Stimulated activated CD4-positive, alpha-beta T cell treated with anti-CD3 and anti-CD28 coated beads, Interleukin-1b, Interleukin-23, amount 100 ng/mL, for 24 hours (primary cell): Measurements from ENCODE around the gene CABCOCO1.

Experiments used
- DNase-seq, 4 experiments: peaks; one replicate each; pipeline ENCODE4 v3.0.0-alpha.2; 2020; ENCODE audit warnings: low read depth in 4 of 4, low spot score in 1 of 4

CABCOCO1 gene

GRCh38 chr10:61781969-61782403, 119.3 kb downstream of the CABCOCO1 start:
- DNase-seq = no peak

GRCh38 chr10:61784354-61785133, 121.8 kb downstream of the CABCOCO1 start:
- DNase-seq = no peak

GRCh38 chr10:61785473-61786105, 122.9 kb downstream of the CABCOCO1 start:
- DNase-seq = no peak

GRCh38 chr10:61786728-61787127, 124.0 kb downstream of the CABCOCO1 start:
- DNase-seq = no peak

GRCh38 chr10:61787170-61787569, 124.4 kb downstream of the CABCOCO1 start:
- no peak for DNase-seq

- no peak for DNase-seq
Observed at GRCh38 chr10:61789031-61789430, 126.3 kb downstream of the CABCOCO1 start.

GRCh38 chr10:61791216-61791615, 128.5 kb downstream of the CABCOCO1 start:
- no peak for DNase-seq

GRCh38 chr10:61792097-61792716, 129.5 kb downstream of the CABCOCO1 start:
- DNase-seq = no peak

- DNase-seq = no peak
Observed at GRCh38 chr10:61792921-61793320, 130.2 kb downstream of the CABCOCO1 start.

GRCh38 chr10:61793760-61794703, 131.3 kb downstream of the CABCOCO1 start:
- no peak for DNase-seq

- no peak for DNase-seq
Observed at GRCh38 chr10:61795147-61795546, 132.4 kb downstream of the CABCOCO1 start.

- DNase-seq = no peak
Observed at GRCh38 chr10:61795551-61795950, 132.8 kb downstream of the CABCOCO1 start.

GRCh38 chr10:61796785-61797184, 134.1 kb downstream of the CABCOCO1 start:
- no peak for DNase-seq

GRCh38 chr10:61797304-61798153, 134.8 kb downstream of the CABCOCO1 start:
- DNase-seq = no peak

GRCh38 chr10:61798713-61799112, 136.0 kb downstream of the CABCOCO1 start:
- no peak for DNase-seq

- no peak for DNase-seq
Observed at GRCh38 chr10:61801484-61801883, 138.8 kb downstream of the CABCOCO1 start.

GRCh38 chr10:61803269-61803668, 140.5 kb downstream of the CABCOCO1 start:
- DNase-seq = no peak

- no peak for DNase-seq
Observed at GRCh38 chr10:61804414-61804813, 141.7 kb downstream of the CABCOCO1 start.

GRCh38 chr10:61805091-61805490, 142.4 kb downstream of the CABCOCO1 start:
- no peak for DNase-seq

- no peak for DNase-seq
Observed at GRCh38 chr10:61810263-61810662, 147.5 kb downstream of the CABCOCO1 start.
